PFSK-1 (cell line): ENCODE data around the gene CACUL1.

ENCODE experiments used
- POLR2AphosphoS5 ChIP-seq: IDR thresholded peaks from 2 replicates; pipeline ENCODE4 v1.6.1; 2012; ENCODE audit warnings: low read depth, mild to moderate bottlenecking, control low read depth, low read length, moderate library complexity
- REST ChIP-seq, 2 experiments: IDR thresholded peaks; 2 replicates each; pipeline versions ENCODE4 v1.6.1 to v1.8.0; 2011 to 2012; ENCODE audit warnings: low read depth in 2 of 2, low read length in 2 of 2, control low read depth in 1 of 2, inconsistent platforms in 1 of 2, mild to moderate bottlenecking in 1 of 2, moderate library complexity in 1 of 2; ENCODE audit not compliant: insufficient read depth in 1 of 2
- TAF1 ChIP-seq: IDR thresholded peaks from 2 replicates; pipeline ENCODE4 v1.6.1; 2012; ENCODE audit warnings: low read length, control low read depth, borderline replicate concordance; ENCODE audit not compliant: insufficient read depth

GRCh38 chr10:118758449-118758848 is 3.7 kb upstream of the CACUL1 start:
- TF ChIP-seq POLR2AphosphoS5 (no peak), REST (IDR thresholded peaks at IDR 0.05; ENCODE audit: insufficient read depth in 1 of 2, low read depth in 2 of 2, low read length in 2 of 2) (no peak), TAF1 (no peak)
